WI38 (cell line): ENCODE measurements around the gene DCTN2.
"Not testable (repeated sequence)": the region's sequence is repeated elsewhere in the genome, so short reads cannot be mapped to it uniquely, and the experiment has no call there.

Experiments used
- H3K4me3 ChIP-seq: 2 replicates; pipeline ENCODE4 v1.5.1; 2011; ENCODE audit warnings: low read depth, mild to moderate bottlenecking, control low read depth, low read length
- CTCF ChIP-seq: IDR thresholded peaks from 2 replicates; pipeline ENCODE4 v1.5.1; 2012; ENCODE audit warnings: low read depth, mild to moderate bottlenecking, control low read depth, low read length

Gene DCTN2

GRCh38 chr12:57563358-57563757, 16.4 kb upstream of the DCTN2 start:
- H3K4me3 ChIP-seq = no peak overlapping the region
- TF ChIP-seq CTCF = no peak

- not testable (repeated sequence) for H3K4me3 ChIP-seq
These were observed 14.1 kb upstream of the DCTN2 start for GRCh38 chr12:57561117-57561516.

- TF ChIP-seq CTCF = no peak
- H3K4me3 ChIP-seq = no peak overlapping the region
These were observed 13.5 kb upstream of the DCTN2 start for GRCh38 chr12:57560516-57560915.

GRCh38 chr12:57558864-57559263, 11.9 kb upstream of the DCTN2 start:
- no peak for TF ChIP-seq CTCF
- no peak overlapping the region for H3K4me3 ChIP-seq

- no peak for TF ChIP-seq CTCF
These were observed 7.9 kb upstream of the DCTN2 start for GRCh38 chr12:57554897-57555296.

GRCh38 chr12:57554453-57554852, 7.5 kb upstream of the DCTN2 start:
- no peak for TF ChIP-seq CTCF
- H3K4me3 ChIP-seq = no peak overlapping the region

More at GRCh38 chr12:57554897-57555296, 7.9 kb upstream of the DCTN2 start:
- no peak overlapping the region for H3K4me3 ChIP-seq

GRCh38 chr12:57553343-57554202, 6.6 kb upstream of the DCTN2 start:
- TF ChIP-seq CTCF = no peak
- no peak overlapping the region for H3K4me3 ChIP-seq
